Lower leg skin (tissue), 4 donors: Measurements from ENCODE around the gene ABI2. TPM values are rescaled to one million over a fixed set of nuclear protein-coding genes. Genes with fewer than 3 reads are reported as not detected.

ENCODE experiments used
- DNase-seq, 2 donors: peaks; one replicate each; pipeline ENCODE4 v3.0.0-alpha.2; 2019; ENCODE audit warnings: low spot score in 2 of 2
- H3K4me3 ChIP-seq: fragments of 200-600 bp; sonication (generic); 2 replicates; pipeline ENCODE4 v1.5.1; 2017; ENCODE audit warnings: mild to moderate bottlenecking, low read depth; ENCODE audit not compliant: poor library complexity, severe bottlenecking
- POLR2A ChIP-seq, 2 donors: fragments of 450-650 bp; IDR thresholded peaks; one replicate each; pipeline ENCODE4 v1.6.1; 2016 to 2017; ENCODE audit warnings: antibody characterized with exemption in 2 of 2, mild to moderate bottlenecking in 1 of 2, moderate library complexity in 1 of 2
- WGBS, 2 donors: methylation state at CpG; one replicate each; pipeline ENCODE4 v1.1.5; 2018; 5-methylcytosine and 5-hydroxymethylcytosine counted together
- intact Hi-C: fragments of 100-400 bp; cut with DNase I; formaldehyde crosslinking; loops from one replicate; pipeline ENCODE4 v1.15.0; 2023; ENCODE audit warnings: low total_unique reads
- total RNA-seq, 4 donors: library from RNA; depleted of rRNA; stranded (reverse); fragments of >200 nt; gene quantifications; one replicate each; pipeline ENCODE4 v1.1.0, GENCODE V29; 2016
- TF ChIP-seq, protein P1 (sequence below), 3 donors: fragments of 450-650 bp; IDR thresholded peaks; one replicate each; pipeline ENCODE4 v1.5.1; 2016; ENCODE audit warnings: antibody characterized with exemption in 3 of 3, mild to moderate bottlenecking in 3 of 3, moderate library complexity in 2 of 3

ABI2 gene
- total RNA-seq, 4 donors from 2014 or later = 5.4 to 23.5 (median 19.1) TPM

DNA sequence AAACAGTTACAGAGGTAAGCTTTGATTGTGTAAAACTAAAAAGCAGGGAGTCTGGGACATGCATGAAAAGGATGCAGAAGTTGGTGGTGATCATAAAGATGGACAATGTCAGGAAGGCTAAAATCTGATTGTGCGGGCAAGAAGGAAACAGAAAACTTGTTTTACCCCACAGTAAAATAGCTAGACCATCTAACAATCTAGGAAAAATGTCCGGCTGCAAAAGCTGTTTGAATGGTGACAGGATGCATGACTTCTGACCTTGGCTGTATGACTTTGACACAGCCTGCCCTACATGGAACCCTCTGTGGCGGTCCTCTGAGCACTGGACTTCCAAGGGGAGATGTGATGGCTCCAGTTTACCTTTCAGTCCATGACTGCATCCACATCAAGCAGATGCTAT is 113.3 kb downstream of the ABI2 start:
- WGBS, 2 donors = 86 to 87% methylated on average over 3 of the region's 3 CpGs
- H3K4me3 ChIP-seq = no peak overlapping the region
- intact Hi-C loops = no loop called here
- DNase-seq = no peak
- TF ChIP-seq, protein P1, sequence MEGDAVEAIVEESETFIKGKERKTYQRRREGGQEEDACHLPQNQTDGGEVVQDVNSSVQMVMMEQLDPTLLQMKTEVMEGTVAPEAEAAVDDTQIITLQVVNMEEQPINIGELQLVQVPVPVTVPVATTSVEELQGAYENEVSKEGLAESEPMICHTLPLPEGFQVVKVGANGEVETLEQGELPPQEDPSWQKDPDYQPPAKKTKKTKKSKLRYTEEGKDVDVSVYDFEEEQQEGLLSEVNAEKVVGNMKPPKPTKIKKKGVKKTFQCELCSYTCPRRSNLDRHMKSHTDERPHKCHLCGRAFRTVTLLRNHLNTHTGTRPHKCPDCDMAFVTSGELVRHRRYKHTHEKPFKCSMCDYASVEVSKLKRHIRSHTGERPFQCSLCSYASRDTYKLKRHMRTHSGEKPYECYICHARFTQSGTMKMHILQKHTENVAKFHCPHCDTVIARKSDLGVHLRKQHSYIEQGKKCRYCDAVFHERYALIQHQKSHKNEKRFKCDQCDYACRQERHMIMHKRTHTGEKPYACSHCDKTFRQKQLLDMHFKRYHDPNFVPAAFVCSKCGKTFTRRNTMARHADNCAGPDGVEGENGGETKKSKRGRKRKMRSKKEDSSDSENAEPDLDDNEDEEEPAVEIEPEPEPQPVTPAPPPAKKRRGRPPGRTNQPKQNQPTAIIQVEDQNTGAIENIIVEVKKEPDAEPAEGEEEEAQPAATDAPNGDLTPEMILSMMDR (IDR thresholded peaks at IDR 0.05) = no peak
- no peak for TF ChIP-seq POLR2A (IDR thresholded peaks at IDR 0.05)

DNA sequence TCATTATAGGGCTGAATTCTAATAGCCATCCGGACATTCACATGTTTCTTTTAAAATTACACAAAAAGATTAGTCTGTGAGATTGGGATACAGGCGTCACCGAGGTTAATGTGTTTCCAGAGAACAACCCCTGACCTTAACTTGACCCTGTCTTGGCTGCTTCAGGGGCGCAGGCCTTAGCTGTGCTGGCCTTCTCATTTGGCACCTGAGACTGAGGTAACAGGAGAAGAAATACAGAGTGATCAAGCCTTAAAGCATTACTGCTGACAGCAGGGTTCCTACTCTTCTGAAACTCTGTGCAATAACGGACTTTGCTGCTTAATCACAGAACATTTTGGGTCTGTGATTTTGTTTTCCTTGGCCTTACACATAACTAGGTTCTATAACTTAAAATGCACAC is 114.3 kb downstream of the ABI2 start:
- intact Hi-C loops = no loop called here
- H3K4me3 ChIP-seq = no peak overlapping the region
- WGBS, 2 donors = 75 to 81% methylated on average over 5 of the region's 5 CpGs
- DNase-seq = no peak
- TF ChIP-seq, protein P1 (IDR thresholded peaks at IDR 0.05) = no peak
- TF ChIP-seq POLR2A (IDR thresholded peaks at IDR 0.05) = no peak

DNA sequence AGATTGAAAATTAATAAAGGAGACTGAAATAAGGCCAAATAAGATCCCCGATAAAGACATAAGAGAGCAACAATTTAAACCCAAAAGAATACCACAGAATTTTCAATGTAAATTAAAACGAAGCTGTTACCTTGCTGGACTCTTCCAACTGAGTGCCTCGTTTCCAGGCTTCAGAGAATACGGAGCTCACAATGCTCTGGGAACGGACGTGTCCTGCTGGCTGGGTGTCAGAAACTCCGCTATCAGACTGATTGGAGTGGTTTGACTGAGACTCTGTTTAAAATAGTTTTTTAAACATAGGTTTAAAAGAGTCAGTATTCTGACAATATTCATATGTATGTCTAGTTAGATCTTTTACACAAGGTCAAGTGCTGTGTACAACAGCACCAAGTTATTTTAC is 116.5 kb downstream of the ABI2 start:
- H3K4me3 ChIP-seq = no peak overlapping the region
- 83 to 88% methylated on average over 7 of the region's 7 CpGs for WGBS, 2 donors
- intact Hi-C loops = no loop called here
- DNase-seq = no peak
- TF ChIP-seq, protein P1 (IDR thresholded peaks at IDR 0.05) = no peak
- no peak for TF ChIP-seq POLR2A (IDR thresholded peaks at IDR 0.05)

DNA sequence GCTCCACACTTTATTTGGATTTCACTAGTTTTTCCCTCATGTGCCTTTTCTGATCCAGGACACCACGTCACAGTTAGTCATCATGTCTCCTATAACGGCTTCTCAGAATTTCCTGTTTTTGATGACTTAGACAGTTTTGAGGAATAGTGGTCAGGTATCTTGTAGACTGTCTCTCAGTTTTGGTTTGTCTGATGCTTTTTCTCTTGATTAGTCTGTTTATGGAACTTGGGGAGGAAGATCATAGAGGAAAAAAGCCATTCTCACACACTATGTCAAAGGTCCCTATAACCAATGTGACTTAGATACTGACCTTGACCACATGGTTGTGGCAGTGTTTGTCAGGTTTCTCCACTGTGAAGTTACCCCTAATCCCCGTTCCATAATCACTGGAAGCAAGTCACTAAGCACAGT is 117.9 kb downstream of the ABI2 start:
- no peak overlapping the region for H3K4me3 ChIP-seq
- TF ChIP-seq, protein P1 (IDR thresholded peaks at IDR 0.05) = no peak
- no peak for TF ChIP-seq POLR2A (IDR thresholded peaks at IDR 0.05)
- 87 to 92% methylated on average over 3 of the region's 3 CpGs for WGBS, 2 donors
- intact Hi-C loops = no loop called here
- no peak for DNase-seq

DNA sequence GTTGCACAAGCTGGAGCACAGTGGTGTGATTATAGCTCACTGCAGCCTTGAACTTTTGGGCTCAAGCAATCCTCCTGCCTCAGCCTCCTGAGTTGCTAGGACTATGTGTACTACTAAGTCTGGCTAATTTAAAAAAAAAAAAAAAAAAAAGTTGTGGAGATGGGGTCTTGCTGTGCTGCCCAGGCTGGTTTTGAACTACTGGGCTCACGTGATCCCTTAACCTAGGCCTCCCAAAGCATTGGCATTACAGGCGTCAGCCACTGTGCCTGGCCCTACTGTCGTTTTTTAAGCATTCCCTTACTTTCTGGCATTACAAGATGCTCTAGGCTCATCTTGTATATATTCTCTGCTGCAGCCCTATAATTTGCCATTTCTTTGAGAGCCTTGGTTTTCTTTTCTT is 118.6 kb downstream of the ABI2 start:
- intact Hi-C loops = no loop called here
- DNase-seq = no peak
- TF ChIP-seq POLR2A (IDR thresholded peaks at IDR 0.05) = no peak
- TF ChIP-seq, protein P1 (IDR thresholded peaks at IDR 0.05) = no peak
- H3K4me3 ChIP-seq = no peak overlapping the region
- 92 to 97% methylated on average over 3 of the region's 3 CpGs for WGBS, 2 donors

DNA sequence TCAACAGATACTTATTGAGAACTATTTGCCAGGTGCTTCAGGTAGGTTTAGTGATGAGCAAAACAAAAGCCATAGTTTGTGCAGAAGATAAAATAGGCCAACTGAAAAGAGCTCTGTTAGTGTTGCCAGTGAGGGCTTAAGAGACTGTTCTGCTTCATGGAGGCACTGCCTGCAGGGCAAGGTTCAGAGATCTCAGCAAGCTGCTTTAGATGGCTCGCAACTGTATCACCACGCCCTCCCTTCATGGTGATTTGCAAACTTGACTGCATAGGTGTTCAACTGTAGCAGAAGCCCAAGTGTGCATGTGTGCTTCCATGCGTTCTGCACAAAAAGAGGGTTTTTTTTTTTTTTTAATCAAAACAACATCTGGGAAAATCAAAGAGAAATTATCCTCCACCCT is 122.4 kb downstream of the ABI2 start:
- H3K4me3 ChIP-seq = no peak overlapping the region
- WGBS, 2 donors = 86% methylated on average over 3 of the region's 3 CpGs
- intact Hi-C loops = no loop called here
- TF ChIP-seq POLR2A (IDR thresholded peaks at IDR 0.05) = no peak
- TF ChIP-seq, protein P1 (IDR thresholded peaks at IDR 0.05) = no peak
- no peak for DNase-seq
